IMR-90 (cell line): ENCODE measurements around the gene TSG101. TPM values are rescaled to one million over a fixed set of nuclear protein-coding genes. Genes with fewer than 3 reads are reported as not detected.

ENCODE experiments used
- ATAC-seq: fragments of 200-7000 bp; cut with Tn5 transposase; 2 replicates; pipeline ENCODE4 v1.9.1; 2020; ENCODE audit warnings: low read depth, mild to moderate bottlenecking, moderate library complexity
- BruUV-seq: library from RNA; stranded (reverse); fragments of 400-500 nt; replicated peaks from 2 replicates; lab custom pipeline; 2021; lab: Mats Ljungman, UMichigan
- CTCF ChIA-PET: fragments of 300-600 bp; formaldehyde crosslinking; extraction: SDS; loops from one replicate; lab custom pipeline; 2021; ENCODE audit warnings: antibody characterized with exemption; lab: Yijun Ruan, JAX
- POLR2A ChIA-PET: fragments of 300-600 bp; sonication (Branson Sonifier 250); formaldehyde crosslinking; loops from one replicate; lab custom pipeline; 2022; ENCODE audit warnings: antibody characterized with exemption; ENCODE audit not compliant: unreplicated experiment; lab: Charles Lee
- DNase-seq: peaks from one replicate; pipeline ENCODE4 v3.0.0; 2013
- H2AFZ ChIP-seq: replicated peaks from 2 replicates; pipeline ENCODE3; 2013; ENCODE audit warnings: low read length, mild to moderate bottlenecking; ENCODE audit not compliant: poor library complexity
- H2AK5ac ChIP-seq: 2 replicates; pipeline ENCODE4 v1.6.1; 2013; ENCODE audit warnings: low read depth, low read length, inconsistent platforms
- H2AK9ac ChIP-seq: replicated peaks from 2 replicates; pipeline ENCODE3; 2013; ENCODE audit warnings: mild to moderate bottlenecking, low read depth, low read length, moderate library complexity; ENCODE audit not compliant: poor library complexity
- H2BK120ac ChIP-seq: 2 replicates; pipeline ENCODE4 v1.6.1; 2013; ENCODE audit warnings: low read depth, low read length, inconsistent platforms
- H2BK15ac ChIP-seq: 3 replicates; pipeline ENCODE4 v1.6.1; 2013; ENCODE audit warnings: low read depth, low read length, inconsistent platforms
- H2BK20ac ChIP-seq: 2 replicates; pipeline ENCODE4 v1.6.1; 2013; ENCODE audit warnings: low read depth, mild to moderate bottlenecking, inconsistent platforms, low read length, moderate library complexity
- H2BK5ac ChIP-seq: 2 replicates; pipeline ENCODE4 v1.6.1; 2013; ENCODE audit warnings: mild to moderate bottlenecking, low read depth, low read length, inconsistent platforms; ENCODE audit not compliant: poor library complexity, severe bottlenecking
- H3K14ac ChIP-seq: replicated peaks from 2 replicates; pipeline ENCODE4 v1.6.1; 2013; ENCODE audit warnings: low read depth, low read length, inconsistent platforms
- H3K18ac ChIP-seq: 2 replicates; pipeline ENCODE4 v1.6.1; 2013; ENCODE audit warnings: low read depth, low read length, control low read depth
- H3K23ac ChIP-seq: 2 replicates; pipeline ENCODE4 v1.6.1; 2013; ENCODE audit warnings: low read depth, low read length, inconsistent platforms
- H3K27ac ChIP-seq: 2 replicates; pipeline ENCODE4 v1.5.1; 2013; ENCODE audit warnings: mild to moderate bottlenecking, control low read depth, low read length; ENCODE audit not compliant: insufficient read depth
- H3K27me3 ChIP-seq: 2 replicates; pipeline ENCODE4 v1.6.1; 2013; ENCODE audit warnings: low read length; ENCODE audit not compliant: control insufficient read depth, insufficient read depth
- H3K36me3 ChIP-seq: 2 replicates; pipeline ENCODE4 v1.6.1; 2013; ENCODE audit warnings: low read length, mixed read lengths; ENCODE audit not compliant: control insufficient read depth, insufficient read depth
- H3K4ac ChIP-seq: 2 replicates; pipeline ENCODE4 v1.6.1; 2013; ENCODE audit warnings: low read depth, low read length, inconsistent platforms
- H3K4me1 ChIP-seq: 2 replicates; pipeline ENCODE4 v1.6.1; 2013; ENCODE audit warnings: low read length, mixed read lengths; ENCODE audit not compliant: control insufficient read depth, insufficient read depth
- H3K4me2 ChIP-seq: 2 replicates; pipeline ENCODE4 v1.6.1; 2013; ENCODE audit warnings: low read depth, mild to moderate bottlenecking, control low read depth, low read length, moderate library complexity
- H3K4me3 ChIP-seq: 2 replicates; pipeline ENCODE4 v1.5.1; 2013; ENCODE audit warnings: low read depth, mild to moderate bottlenecking, control low read depth, low read length, moderate library complexity; ENCODE audit not compliant: insufficient read depth
- H3K56ac ChIP-seq: 2 replicates; pipeline ENCODE4 v1.6.1; 2013; ENCODE audit warnings: low read length, inconsistent platforms; ENCODE audit not compliant: insufficient read depth; ENCODE audit errors: extremely low read depth
- H3K79me1 ChIP-seq, 2 experiments: 2 replicates each; pipeline ENCODE4 v1.6.1; 2013; ENCODE audit warnings: low read length in 2 of 2, inconsistent platforms in 1 of 2, low read depth in 1 of 2
- H3K9ac ChIP-seq: 2 replicates; pipeline ENCODE4 v1.6.1; 2013; ENCODE audit warnings: low read depth, low read length, control low read depth
- H3K9me1 ChIP-seq: 2 replicates; pipeline ENCODE4 v1.6.1; 2013; ENCODE audit warnings: low read length, inconsistent platforms; ENCODE audit not compliant: insufficient read depth
- H3K9me3 ChIP-seq: 2 replicates; pipeline ENCODE4 v1.6.1; 2013; ENCODE audit warnings: low read length; ENCODE audit not compliant: control insufficient read depth, insufficient read depth
- H4K20me1 ChIP-seq: 2 replicates; pipeline ENCODE4 v1.6.1; 2013; ENCODE audit warnings: low read length, inconsistent platforms; ENCODE audit not compliant: insufficient read depth
- H4K5ac ChIP-seq: 2 replicates; pipeline ENCODE4 v1.6.1; 2013; ENCODE audit warnings: mild to moderate bottlenecking, low read depth, low read length, control low read depth
- H4K8ac ChIP-seq, 2 experiments: 2 replicates each; pipeline ENCODE4 v1.6.1; 2013; ENCODE audit warnings: low read depth in 2 of 2, low read length in 2 of 2, control low read depth in 1 of 2, inconsistent platforms in 1 of 2
- H4K91ac ChIP-seq: 2 replicates; pipeline ENCODE4 v1.6.1; 2013; ENCODE audit warnings: low read depth, low read length, inconsistent platforms; ENCODE audit not compliant: insufficient read depth
- BHLHE40 ChIP-seq: fragments of 150-350 bp; IDR thresholded peaks from 2 replicates; pipeline ENCODE4 v1.6.1; 2016; ENCODE audit warnings: mild to moderate bottlenecking, low read depth, low read length
- CEBPB ChIP-seq: IDR thresholded peaks from 2 replicates; pipeline ENCODE4 v1.6.1; 2012; ENCODE audit warnings: low read depth, low read length, improper control_type of control experiment
- CHD1 ChIP-seq: IDR thresholded peaks from 2 replicates; pipeline ENCODE4 v1.6.1; 2012; ENCODE audit warnings: low read depth, low read length, improper control_type of control experiment
- FOS ChIP-seq: fragments of 150-350 bp; IDR thresholded peaks from 2 replicates; pipeline ENCODE4 v1.6.1; 2016; ENCODE audit warnings: low read depth, low read length
- MAFK ChIP-seq: IDR thresholded peaks from 2 replicates; pipeline ENCODE4 v1.6.1; 2012; ENCODE audit warnings: low read depth, low read length, improper control_type of control experiment
- MAZ ChIP-seq: IDR thresholded peaks from 2 replicates; pipeline ENCODE4 v1.6.1; 2012; ENCODE audit warnings: low read depth, mild to moderate bottlenecking, low read length, improper control_type of control experiment, moderate library complexity, borderline replicate concordance
- MXI1 ChIP-seq: IDR thresholded peaks from 2 replicates; pipeline ENCODE4 v1.6.1; 2012; ENCODE audit warnings: low read depth, mild to moderate bottlenecking, low read length, moderate library complexity, borderline replicate concordance
- NFE2L2 ChIP-seq: fragments of 150-350 bp; IDR thresholded peaks from 2 replicates; pipeline ENCODE4 v1.6.1; 2016; ENCODE audit warnings: low read depth, mild to moderate bottlenecking, low read length
- POLR2A ChIP-seq: IDR thresholded peaks from 2 replicates; pipeline ENCODE4 v1.6.1; 2012; ENCODE audit warnings: mild to moderate bottlenecking, low read depth, low read length
- RAD21 ChIP-seq: IDR thresholded peaks from 2 replicates; pipeline ENCODE4 v1.6.1; 2012; ENCODE audit warnings: low read length, improper control_type of control experiment
- RCOR1 ChIP-seq: IDR thresholded peaks from 2 replicates; pipeline ENCODE4 v1.6.1; 2012; ENCODE audit warnings: mild to moderate bottlenecking, low read length, improper control_type of control experiment; ENCODE audit not compliant: insufficient replicate concordance
- RFX5 ChIP-seq: IDR thresholded peaks from 2 replicates; pipeline ENCODE4 v1.8.0; 2012; ENCODE audit warnings: low read depth, mild to moderate bottlenecking, low read length, moderate library complexity
- SMC3 ChIP-seq: fragments of 150-350 bp; IDR thresholded peaks from 2 replicates; pipeline ENCODE4 v1.6.1; 2016; ENCODE audit warnings: low read depth, mild to moderate bottlenecking, antibody characterized with exemption, low read length, moderate library complexity
- dilution Hi-C: fragments of 300-500 bp; cut with HindIII; formaldehyde crosslinking; loops from one replicate; pipeline ENCODE4 v1.14.3; 2018; ENCODE audit warnings: low sequenced_read_pairs; ENCODE audit not compliant: unreplicated experiment
- in situ Hi-C: fragments of 300-500 bp; cut with MboI; formaldehyde crosslinking; loops from 3 replicates; pipeline ENCODE4 v1.14.3; 2019; ENCODE audit warnings: low sequenced_read_pairs, inconsistent platforms, mixed read lengths
- intact Hi-C: fragments of 100-400 bp; cut with micrococcal nuclease; formaldehyde crosslinking; loops from 2 replicates; pipeline ENCODE4 v1.10.0; 2022
- polyA plus RNA-seq, 3 experiments: library from polyadenylated mRNA; depleted of rRNA; stranded (reverse); fragments of >200 nt; gene quantifications; 2 replicates each; pipeline ENCODE4 v1.2.3, GENCODE V29; 2012; ENCODE audit warnings: low replicate concordance in 1 of 3
- total RNA-seq: library from RNA; depleted of rRNA; stranded (reverse); fragments of >200 nt; gene quantifications from 2 replicates; pipeline ENCODE4 v1.2.3, GENCODE V29; 2012
- TF ChIP-seq, protein P1 (sequence below): conservative IDR thresholded peaks from 2 replicates; pipeline ENCODE4 v1.5.1; 2012; ENCODE audit warnings: mild to moderate bottlenecking, low read depth, low read length, improper control_type of control experiment
- TF ChIP-seq, protein P2 (sequence below): fragments of 150-350 bp; IDR thresholded peaks from 2 replicates; pipeline ENCODE4 v1.6.1; 2017; ENCODE audit warnings: mild to moderate bottlenecking, antibody characterized with exemption, low read length, low read depth
- TF ChIP-seq, protein P3 (sequence below): fragments of 150-350 bp; IDR thresholded peaks from 2 replicates; pipeline ENCODE4 v1.6.1; 2016; ENCODE audit warnings: low read depth, mild to moderate bottlenecking, low read length, moderate library complexity, borderline replicate concordance

The TSG101 gene
- total and polyA plus RNA-seq, 2 of the 4 experiments (the other 2 are of a cell fraction): 67.4 to 113 TPM

DNA sequence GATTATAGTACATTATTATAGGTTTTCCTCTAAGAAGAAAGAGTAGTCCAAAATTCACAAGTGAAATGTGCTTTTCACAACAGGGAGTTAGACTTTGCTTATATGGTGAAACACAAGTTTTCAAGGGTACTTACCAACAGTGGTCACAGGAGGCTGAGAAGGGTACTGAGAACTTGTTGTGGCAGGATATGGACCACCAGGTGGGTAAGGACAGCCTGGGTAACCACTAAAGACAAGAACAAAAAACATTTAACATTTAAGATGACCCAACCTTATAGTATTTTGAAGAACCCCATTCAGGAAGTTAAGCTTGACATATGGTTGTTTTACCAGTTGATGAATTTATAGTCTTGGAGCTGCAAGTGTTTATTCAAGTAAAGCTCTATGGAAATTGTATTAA lies 24.4 kb downstream of the TSG101 start:
- no peak overlapping the region for H4K91ac ChIP-seq
- intact Hi-C loops (loop anchor here (10.0 kb wide), 2 partner anchors 98 to 158 kb away; no protein-coding TSS in a partner anchor), in situ Hi-C loops (no loop called here), dilution Hi-C loops (no loop called here)
- H3K4me2 ChIP-seq: no peak overlapping the region
- no peaks in the 10 kb centered on the region for H3K27me3 ChIP-seq
- H4K8ac ChIP-seq: no peak overlapping the region
- peaks cover 0 to 3% of the 10 kb centered on the region in 2 experiments; a peak in 1 of 4 replicates for H3K79me1 ChIP-seq
- no peak overlapping the region for H2BK15ac ChIP-seq
- no peak overlapping the region for H2BK120ac ChIP-seq
- no peak overlapping the region for H3K14ac ChIP-seq
- no peak for TF ChIP-seq FOS
- no peak for TF ChIP-seq SMC3
- TF ChIP-seq BHLHE40: no peak
- TF ChIP-seq, protein P1, sequence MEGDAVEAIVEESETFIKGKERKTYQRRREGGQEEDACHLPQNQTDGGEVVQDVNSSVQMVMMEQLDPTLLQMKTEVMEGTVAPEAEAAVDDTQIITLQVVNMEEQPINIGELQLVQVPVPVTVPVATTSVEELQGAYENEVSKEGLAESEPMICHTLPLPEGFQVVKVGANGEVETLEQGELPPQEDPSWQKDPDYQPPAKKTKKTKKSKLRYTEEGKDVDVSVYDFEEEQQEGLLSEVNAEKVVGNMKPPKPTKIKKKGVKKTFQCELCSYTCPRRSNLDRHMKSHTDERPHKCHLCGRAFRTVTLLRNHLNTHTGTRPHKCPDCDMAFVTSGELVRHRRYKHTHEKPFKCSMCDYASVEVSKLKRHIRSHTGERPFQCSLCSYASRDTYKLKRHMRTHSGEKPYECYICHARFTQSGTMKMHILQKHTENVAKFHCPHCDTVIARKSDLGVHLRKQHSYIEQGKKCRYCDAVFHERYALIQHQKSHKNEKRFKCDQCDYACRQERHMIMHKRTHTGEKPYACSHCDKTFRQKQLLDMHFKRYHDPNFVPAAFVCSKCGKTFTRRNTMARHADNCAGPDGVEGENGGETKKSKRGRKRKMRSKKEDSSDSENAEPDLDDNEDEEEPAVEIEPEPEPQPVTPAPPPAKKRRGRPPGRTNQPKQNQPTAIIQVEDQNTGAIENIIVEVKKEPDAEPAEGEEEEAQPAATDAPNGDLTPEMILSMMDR: no peak
- no peak for TF ChIP-seq NFE2L2
- no peak for TF ChIP-seq MXI1
- no peak for TF ChIP-seq RAD21
- TF ChIP-seq MAFK: no peak
- TF ChIP-seq CHD1: no peak
- TF ChIP-seq, protein P2, sequence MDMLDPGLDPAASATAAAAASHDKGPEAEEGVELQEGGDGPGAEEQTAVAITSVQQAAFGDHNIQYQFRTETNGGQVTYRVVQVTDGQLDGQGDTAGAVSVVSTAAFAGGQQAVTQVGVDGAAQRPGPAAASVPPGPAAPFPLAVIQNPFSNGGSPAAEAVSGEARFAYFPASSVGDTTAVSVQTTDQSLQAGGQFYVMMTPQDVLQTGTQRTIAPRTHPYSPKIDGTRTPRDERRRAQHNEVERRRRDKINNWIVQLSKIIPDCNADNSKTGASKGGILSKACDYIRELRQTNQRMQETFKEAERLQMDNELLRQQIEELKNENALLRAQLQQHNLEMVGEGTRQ: no peak
- TF ChIP-seq CEBPB: no peak
- TF ChIP-seq, protein P3, sequence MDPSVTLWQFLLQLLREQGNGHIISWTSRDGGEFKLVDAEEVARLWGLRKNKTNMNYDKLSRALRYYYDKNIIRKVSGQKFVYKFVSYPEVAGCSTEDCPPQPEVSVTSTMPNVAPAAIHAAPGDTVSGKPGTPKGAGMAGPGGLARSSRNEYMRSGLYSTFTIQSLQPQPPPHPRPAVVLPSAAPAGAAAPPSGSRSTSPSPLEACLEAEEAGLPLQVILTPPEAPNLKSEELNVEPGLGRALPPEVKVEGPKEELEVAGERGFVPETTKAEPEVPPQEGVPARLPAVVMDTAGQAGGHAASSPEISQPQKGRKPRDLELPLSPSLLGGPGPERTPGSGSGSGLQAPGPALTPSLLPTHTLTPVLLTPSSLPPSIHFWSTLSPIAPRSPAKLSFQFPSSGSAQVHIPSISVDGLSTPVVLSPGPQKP: no peak
- TF ChIP-seq MAZ: no peak
- TF ChIP-seq RCOR1: no peak
- TF ChIP-seq POLR2A: no peak
- no peak for TF ChIP-seq RFX5
- no peaks in the 10 kb centered on the region for H3K4me1 ChIP-seq
- no peak overlapping the region for H3K4me3 ChIP-seq
- no peak overlapping the region for H2AFZ ChIP-seq
- no peak overlapping the region for H4K5ac ChIP-seq
- no peak overlapping the region for H3K18ac ChIP-seq
- BruUV-seq: no TSS peak
- no peak overlapping the region for H2AK9ac ChIP-seq
- no peak for ATAC-seq
- no peak overlapping the region for H3K23ac ChIP-seq
- H3K27ac ChIP-seq: no peak overlapping the region
- no peak overlapping the region for H2AK5ac ChIP-seq
- H3K9ac ChIP-seq: no peak overlapping the region
- no peak overlapping the region for H3K4ac ChIP-seq
- no peak for DNase-seq
- no peak overlapping the region for H3K56ac ChIP-seq
- no peak overlapping the region for H2BK5ac ChIP-seq
- H3K36me3 ChIP-seq: peaks cover 19% of the 10 kb centered on the region
- ChIA-PET CTCF (no interaction called here), POLR2A (no interaction called here)
- H4K20me1 ChIP-seq: no peaks in the 10 kb centered on the region
- no peaks in the 10 kb centered on the region for H3K9me1 ChIP-seq
- H3K9me3 ChIP-seq: no peaks in the 10 kb centered on the region
- no peak overlapping the region for H2BK20ac ChIP-seq
